GM12878 (cell line): ENCODE data around the gene REEP3. TPM values are rescaled to one million over a fixed set of nuclear protein-coding genes. Genes with fewer than 3 reads are reported as not detected.

Experiments used
- ATAC-seq: fragments of 200-7000 bp; cut with Tn5 transposase; 3 replicates; pipeline ENCODE4 v1.9.1; 2020; ENCODE audit warnings: mild to moderate bottlenecking, moderate library complexity
- BruUV-seq: library from RNA; stranded (reverse); fragments of 400-500 nt; replicated peaks from 2 replicates; lab custom pipeline; 2021; lab: Mats Ljungman, UMichigan
- CTCF ChIA-PET: fragments of 300-600 bp; sonication (Branson Sonifier 250); formaldehyde crosslinking; extraction: SDS; loops from one replicate; lab custom pipeline; 2021; ENCODE audit warnings: inconsistent platforms; lab: Yijun Ruan, JAX
- POLR2A ChIA-PET: fragments of 350-600 bp; formaldehyde crosslinking; extraction: SDS; loops from one replicate; lab custom pipeline; 2021; ENCODE audit warnings: inconsistent platforms; lab: Charles Lee
- RAD21 ChIA-PET: fragments of 300-600 bp; sonication (Branson Sonifier 250); formaldehyde crosslinking; loops from one replicate; lab custom pipeline; 2023; ENCODE audit warnings: antibody characterized with exemption; ENCODE audit not compliant: unreplicated experiment; lab: Charles Lee
- SMC1A ChIA-PET: fragments of 300-600 bp; sonication (Branson Sonifier 250); formaldehyde crosslinking; loops from one replicate; lab custom pipeline; 2023; ENCODE audit not compliant: unreplicated experiment, uncharacterized antibody; lab: Charles Lee
- DNase-seq: peaks from one replicate; pipeline ENCODE4 v3.0.0-alpha.2; 2011; ENCODE audit warnings: low read depth, low spot score
- FAIRE-seq: peaks from 3 replicates; lab custom pipeline; 2011; peaks lifted over from hg19 to GRCh38; lab: Jason Lieb, UNC
- H2AFZ ChIP-seq: 2 replicates; pipeline ENCODE4 v1.6.0; 2011; ENCODE audit warnings: low read depth, low read length, control low read depth; ENCODE audit not compliant: control insufficient read depth
- H3K27ac ChIP-seq: 2 replicates; pipeline ENCODE4 v1.5.1; 2011; ENCODE audit warnings: control low read depth; ENCODE audit not compliant: control insufficient read depth, insufficient read depth
- H3K27me3 ChIP-seq, 2 experiments: replicated peaks in 1 of 2; 2 replicates each; pipeline versions ENCODE4 v1.6.0 to v1.6.1; 2011; ENCODE audit warnings: low read length in 1 of 2; ENCODE audit not compliant: control insufficient read depth in 2 of 2, insufficient read depth in 2 of 2
- H3K36me3 ChIP-seq, 2 experiments: 2 replicates each; pipeline ENCODE4 v1.5.1; 2011; ENCODE audit warnings: low read length in 1 of 2; ENCODE audit not compliant: control insufficient read depth in 2 of 2, insufficient read depth in 2 of 2
- H3K4me1 ChIP-seq: 2 replicates; pipeline ENCODE4 v1.6.1; 2011; ENCODE audit warnings: mild to moderate bottlenecking, low read length, moderate library complexity, mixed read lengths; ENCODE audit not compliant: control insufficient read depth, insufficient read depth
- H3K4me2 ChIP-seq: 2 replicates; pipeline ENCODE4 v1.6.0; 2011; ENCODE audit warnings: control low read depth; ENCODE audit not compliant: control insufficient read depth, insufficient read depth
- H3K4me3 ChIP-seq: fragments of 200-600 bp; sonication (generic); 2 replicates; pipeline ENCODE4 v1.5.1; 2016
- H3K79me2 ChIP-seq: 2 replicates; pipeline ENCODE4 v1.6.0; 2011; ENCODE audit warnings: low read length; ENCODE audit not compliant: control insufficient read depth, insufficient read depth
- H3K9ac ChIP-seq: 2 replicates; pipeline ENCODE4 v1.8.0; 2011; ENCODE audit warnings: low read length, control low read depth, mixed read lengths; ENCODE audit not compliant: control insufficient read depth, insufficient read depth
- H3K9me3 ChIP-seq: replicated peaks from 3 replicates; pipeline ENCODE4 v1.5.1; 2011; ENCODE audit warnings: mild to moderate bottlenecking, low read length; ENCODE audit not compliant: control insufficient read depth, insufficient read depth
- H4K20me1 ChIP-seq: 2 replicates; pipeline ENCODE4 v1.6.0; 2011; ENCODE audit not compliant: control insufficient read depth, insufficient read depth
- BRCA1 ChIP-seq: IDR thresholded peaks from 2 replicates; pipeline ENCODE4 v1.6.1; 2011; ENCODE audit warnings: low read depth, low read length, improper control_type of control experiment
- CEBPB ChIP-seq, 2 experiments: fragments of 150-350 bp in 1 of 2; IDR thresholded peaks; 2 replicates each; pipeline ENCODE4 v1.6.1; 2012 to 2014; ENCODE audit warnings: low read depth in 2 of 2, low read length in 2 of 2, borderline replicate concordance in 1 of 2, inconsistent platforms in 1 of 2
- JUND ChIP-seq: IDR thresholded peaks from 2 replicates; pipeline ENCODE4 v1.6.1; 2012; ENCODE audit warnings: low read depth, mild to moderate bottlenecking, low read length, improper control_type of control experiment, moderate library complexity
- KAT2A ChIP-seq: conservative IDR thresholded peaks from 2 replicates; pipeline ENCODE4 v1.6.1; 2011; ENCODE audit warnings: low read depth, low read length; ENCODE audit not compliant: control insufficient read depth
- SP1 ChIP-seq: IDR thresholded peaks from one replicate; pipeline ENCODE4 v1.6.1; 2011; ENCODE audit warnings: low read depth, low read length
- STAT3 ChIP-seq: IDR thresholded peaks from 2 replicates; pipeline ENCODE4 v1.6.1; 2011; ENCODE audit warnings: low read depth, low read length, improper control_type of control experiment
- SUPT20H ChIP-seq: IDR thresholded peaks from 2 replicates; pipeline ENCODE4 v1.6.1; 2011; ENCODE audit warnings: low read depth, mild to moderate bottlenecking, low read length, moderate library complexity, borderline replicate concordance; ENCODE audit not compliant: control insufficient read depth
- TCF12 ChIP-seq: IDR thresholded peaks from 2 replicates; pipeline ENCODE4 v1.6.1; 2011; ENCODE audit warnings: low read depth, mild to moderate bottlenecking, low read length
- TCF3 ChIP-seq: IDR thresholded peaks from 2 replicates; pipeline ENCODE4 v1.6.1; 2012; ENCODE audit warnings: low read depth, mild to moderate bottlenecking, low read length, borderline replicate concordance; ENCODE audit not compliant: insufficient read depth
- ZNF622 ChIP-seq: fragments of 450-650 bp; IDR thresholded peaks from 2 replicates; pipeline ENCODE4 v1.6.1; 2017; ENCODE audit warnings: mild to moderate bottlenecking, inconsistent platforms
- ZZZ3 ChIP-seq: IDR thresholded peaks from 2 replicates; pipeline ENCODE4 v1.6.1; 2011; ENCODE audit warnings: low read depth; ENCODE audit not compliant: control insufficient read depth, insufficient read length
- WGBS: methylation state at CpG from one replicate; pipeline ENCODE4 v1.1.6; 2016; ENCODE audit warnings: low lambda C conversion rate; ENCODE audit not compliant: insufficient replicate concordance, insufficient coverage; ENCODE audit errors: missing lambda C conversion rate; 5-methylcytosine and 5-hydroxymethylcytosine counted together
- in situ Hi-C: fragments of 300-500 bp; cut with MboI; formaldehyde crosslinking; loops from 9 replicates; pipeline ENCODE4 v1.14.3; 2018; ENCODE audit warnings: mixed read lengths
- intact Hi-C: fragments of 100-400 bp; cut with micrococcal nuclease; formaldehyde crosslinking; loops from one replicate; pipeline ENCODE4 v1.14.2; 2022; ENCODE audit not compliant: unreplicated experiment
- polyA plus RNA-seq, 11 experiments: library from polyadenylated mRNA; depleted of rRNA in 4 of 11; unstranded in 6 of 11; stranded (reverse) in 5 of 11; fragments of >200 nt; fragmentation: Nextera tagmentation in 4 of 11; fragmentation: Illumina TruSeq in 1 of 11; extraction: Ambion mirVana in 4 of 11; extraction: Trizol in 1 of 11; gene quantifications; 1 replicate in 1 of 11; 2 replicates in 10 of 11; pipeline versions ENCODE4 v1.2.1 to v1.2.3, GENCODE V29; 2011 to 2016; ENCODE audit warnings: inconsistent platforms in 2 of 11, missing spikeins in 2 of 11, low read depth in 1 of 11
- total RNA-seq, 4 experiments: library from RNA; depleted of rRNA in 3 of 4; stranded (reverse); fragments of >200 nt in 3 of 4; fragmentation: Illumina TruSeq in 1 of 4; extraction: Trizol in 1 of 4; gene quantifications; 2 replicates each; pipeline versions ENCODE4 v1.2.1 to v1.2.3, GENCODE V29; 2013 to 2021
- TF ChIP-seq, protein P1 (sequence below): fragments of 450-650 bp; IDR thresholded peaks from 2 replicates; pipeline ENCODE4 v1.6.1; 2014; ENCODE audit warnings: mild to moderate bottlenecking
- TF ChIP-seq, protein P2 (sequence below): IDR thresholded peaks from 2 replicates; pipeline ENCODE4 v1.6.1; 2011; ENCODE audit warnings: borderline replicate concordance, low read depth, mild to moderate bottlenecking, moderate library complexity, low read length; ENCODE audit not compliant: insufficient read depth, poor library complexity, severe bottlenecking
- TF ChIP-seq, protein P3 (sequence below): IDR thresholded peaks from 2 replicates; pipeline ENCODE4 v1.6.1; 2012; ENCODE audit warnings: mild to moderate bottlenecking, low read depth, low read length

REEP3 gene
- total and polyA plus RNA-seq, 10 of the 15 experiments (the other 5 are each of a cell fraction or from before 2014, with no cell fraction given): 4.9 to 25.9 (median 16.2) TPM

DNA sequence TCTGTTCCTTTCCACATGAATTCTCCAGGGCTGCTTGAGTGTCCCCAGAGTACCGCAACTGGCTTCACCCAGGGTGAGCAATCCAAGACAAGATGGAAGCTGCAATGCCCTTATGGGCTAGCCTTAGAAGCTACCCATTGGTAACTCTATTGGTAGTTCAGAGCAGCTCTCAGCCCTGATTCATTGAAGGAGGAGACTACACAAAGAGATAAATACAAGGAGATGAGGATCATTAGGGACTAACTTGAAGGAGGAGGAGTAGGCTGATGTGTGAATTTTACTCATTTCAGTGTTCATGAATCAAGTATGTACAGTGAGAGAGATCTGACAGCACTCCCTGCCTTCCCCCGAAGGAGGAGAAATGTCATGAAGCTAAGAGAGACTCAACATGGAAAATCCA, 124.0 kb downstream of the REEP3 start:
- Histone ChIP-seq H3K9me3 (no peaks in the 10 kb centered on the region), H2AFZ (no peak overlapping the region; the same call in 1 of the 2 replicates), H3K27ac (no peak overlapping the region), H3K27me3 (no peaks in the 10 kb centered on the region), H3K4me2 (no peak overlapping the region), H3K36me3 (no peaks in the 10 kb centered on the region), H3K79me2 (no peaks in the 10 kb centered on the region), H3K4me1 (no peaks in the 10 kb centered on the region; the same call in 1 of the 2 replicates), H3K9ac (no peak overlapping the region), H4K20me1 (no peaks in the 10 kb centered on the region), H3K4me3 (no peak overlapping the region)
- no TSS peak for BruUV-seq
- ChIA-PET CTCF (interaction anchor here (1.0 to 2.0 kb wide), 3 partner anchors 60 to 478 kb away, joined by 3 to 9 read pairs (median 3); no protein-coding TSS in a partner anchor), RAD21 (interaction anchor here (0.6 kb wide), 1 partner anchor 424 kb away, joined by 3 read pairs; no protein-coding TSS in a partner anchor), SMC1A (interaction anchor here (0.8 to 1.5 kb wide), 4 partner anchors 58 to 478 kb away, joined by 4 to 5 read pairs (median 4); no protein-coding TSS in a partner anchor), POLR2A (no interaction called here)
- 56% methylated on average over 2 of the region's 2 CpGs for WGBS
- TF ChIP-seq SUPT20H (no peak), STAT3 (no peak), BRCA1 (no peak), JUND (no peak), TCF3 (no peak), CEBPB (IDR thresholded peaks at IDR 0.05; ENCODE audit: borderline replicate concordance in 1 of 2, low read depth in 2 of 2, low read length in 2 of 2) (no peak), ZZZ3 (no peak), ZNF622 (no peak), KAT2A (no peak), SP1 (no peak), TCF12 (no peak)
- TF ChIP-seq, protein P1, sequence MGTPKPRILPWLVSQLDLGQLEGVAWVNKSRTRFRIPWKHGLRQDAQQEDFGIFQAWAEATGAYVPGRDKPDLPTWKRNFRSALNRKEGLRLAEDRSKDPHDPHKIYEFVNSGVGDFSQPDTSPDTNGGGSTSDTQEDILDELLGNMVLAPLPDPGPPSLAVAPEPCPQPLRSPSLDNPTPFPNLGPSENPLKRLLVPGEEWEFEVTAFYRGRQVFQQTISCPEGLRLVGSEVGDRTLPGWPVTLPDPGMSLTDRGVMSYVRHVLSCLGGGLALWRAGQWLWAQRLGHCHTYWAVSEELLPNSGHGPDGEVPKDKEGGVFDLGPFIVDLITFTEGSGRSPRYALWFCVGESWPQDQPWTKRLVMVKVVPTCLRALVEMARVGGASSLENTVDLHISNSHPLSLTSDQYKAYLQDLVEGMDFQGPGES: no peak
- TF ChIP-seq, protein P2, sequence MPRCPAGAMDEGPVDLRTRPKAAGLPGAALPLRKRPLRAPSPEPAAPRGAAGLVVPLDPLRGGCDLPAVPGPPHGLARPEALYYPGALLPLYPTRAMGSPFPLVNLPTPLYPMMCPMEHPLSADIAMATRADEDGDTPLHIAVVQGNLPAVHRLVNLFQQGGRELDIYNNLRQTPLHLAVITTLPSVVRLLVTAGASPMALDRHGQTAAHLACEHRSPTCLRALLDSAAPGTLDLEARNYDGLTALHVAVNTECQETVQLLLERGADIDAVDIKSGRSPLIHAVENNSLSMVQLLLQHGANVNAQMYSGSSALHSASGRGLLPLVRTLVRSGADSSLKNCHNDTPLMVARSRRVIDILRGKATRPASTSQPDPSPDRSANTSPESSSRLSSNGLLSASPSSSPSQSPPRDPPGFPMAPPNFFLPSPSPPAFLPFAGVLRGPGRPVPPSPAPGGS: no peak
- TF ChIP-seq, protein P3, sequence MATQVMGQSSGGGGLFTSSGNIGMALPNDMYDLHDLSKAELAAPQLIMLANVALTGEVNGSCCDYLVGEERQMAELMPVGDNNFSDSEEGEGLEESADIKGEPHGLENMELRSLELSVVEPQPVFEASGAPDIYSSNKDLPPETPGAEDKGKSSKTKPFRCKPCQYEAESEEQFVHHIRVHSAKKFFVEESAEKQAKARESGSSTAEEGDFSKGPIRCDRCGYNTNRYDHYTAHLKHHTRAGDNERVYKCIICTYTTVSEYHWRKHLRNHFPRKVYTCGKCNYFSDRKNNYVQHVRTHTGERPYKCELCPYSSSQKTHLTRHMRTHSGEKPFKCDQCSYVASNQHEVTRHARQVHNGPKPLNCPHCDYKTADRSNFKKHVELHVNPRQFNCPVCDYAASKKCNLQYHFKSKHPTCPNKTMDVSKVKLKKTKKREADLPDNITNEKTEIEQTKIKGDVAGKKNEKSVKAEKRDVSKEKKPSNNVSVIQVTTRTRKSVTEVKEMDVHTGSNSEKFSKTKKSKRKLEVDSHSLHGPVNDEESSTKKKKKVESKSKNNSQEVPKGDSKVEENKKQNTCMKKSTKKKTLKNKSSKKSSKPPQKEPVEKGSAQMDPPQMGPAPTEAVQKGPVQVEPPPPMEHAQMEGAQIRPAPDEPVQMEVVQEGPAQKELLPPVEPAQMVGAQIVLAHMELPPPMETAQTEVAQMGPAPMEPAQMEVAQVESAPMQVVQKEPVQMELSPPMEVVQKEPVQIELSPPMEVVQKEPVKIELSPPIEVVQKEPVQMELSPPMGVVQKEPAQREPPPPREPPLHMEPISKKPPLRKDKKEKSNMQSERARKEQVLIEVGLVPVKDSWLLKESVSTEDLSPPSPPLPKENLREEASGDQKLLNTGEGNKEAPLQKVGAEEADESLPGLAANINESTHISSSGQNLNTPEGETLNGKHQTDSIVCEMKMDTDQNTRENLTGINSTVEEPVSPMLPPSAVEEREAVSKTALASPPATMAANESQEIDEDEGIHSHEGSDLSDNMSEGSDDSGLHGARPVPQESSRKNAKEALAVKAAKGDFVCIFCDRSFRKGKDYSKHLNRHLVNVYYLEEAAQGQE: no peak
- intact Hi-C loops (no loop called here), in situ Hi-C loops (no loop called here)
- no peak for FAIRE-seq
- ATAC-seq: no peak
- no peak for DNase-seq
